IgD-negative memory B cell (primary cell): ENCODE measurements around the gene BICD1. TPM values are rescaled to one million over a fixed set of nuclear protein-coding genes. Genes with fewer than 3 reads are reported as not detected.
"Not testable (repeated sequence)": the region's sequence is repeated elsewhere in the genome, so short reads cannot be mapped to it uniquely, and the experiment has no call there.

Experiments
- H3K27ac Mint-ChIP-seq, 3 donors: one replicate each; pipeline ENCODE4 v1.8.0; 2020 to 2022; ENCODE audit warnings: mild to moderate bottlenecking in 3 of 3, mixed read lengths in 3 of 3, moderate library complexity in 1 of 3
- H3K27me3 Mint-ChIP-seq: one replicate; pipeline ENCODE4 v1.8.0; 2021; ENCODE audit warnings: mixed read lengths
- H3K36me3 Mint-ChIP-seq: one replicate; pipeline ENCODE4 v1.8.0; 2020; ENCODE audit warnings: mild to moderate bottlenecking, mixed read lengths
- H3K4me1 Mint-ChIP-seq, 3 donors: one replicate each; pipeline ENCODE4 v1.8.0; 2020 to 2022; ENCODE audit warnings: mixed read lengths in 3 of 3, mild to moderate bottlenecking in 1 of 3
- H3K4me3 Mint-ChIP-seq, 4 donors: one replicate each; pipeline ENCODE4 v1.8.0; 2020 to 2022; ENCODE audit warnings: mild to moderate bottlenecking in 4 of 4, mixed read lengths in 4 of 4, moderate library complexity in 3 of 4
- H3K9me3 Mint-ChIP-seq, 3 donors: one replicate each; pipeline ENCODE4 v1.8.0; 2020 to 2021; ENCODE audit warnings: mixed read lengths in 3 of 3, mild to moderate bottlenecking in 1 of 3
- polyA plus RNA-seq: library from polyadenylated mRNA; unstranded; fragments of 300-500 nt; fragmentation: Illumina TruSeq; gene quantifications from one replicate; pipeline ENCODE4 v1.2.3, GENCODE V29; 2021

The BICD1 gene
- polyA plus RNA-seq, 1 donor from 2014 or later, result 19.9 TPM

GRCh38 chr12:32211066-32211899, 104.6 kb downstream of the BICD1 start:
- Mint-ChIP-seq H3K27ac (peak overlapping the region in 1 of 3 donors; percentile 2), H3K4me1 (peaks cover 4 to 14% (median 6%) of the 10 kb centered on the region in 3 donors), H3K27me3 (no peaks in the 10 kb centered on the region), H3K9me3 (no peaks in the 10 kb centered on the region), H3K4me3 (no peak overlapping the region), H3K36me3 (peaks cover 4% of the 10 kb centered on the region)

DNA sequence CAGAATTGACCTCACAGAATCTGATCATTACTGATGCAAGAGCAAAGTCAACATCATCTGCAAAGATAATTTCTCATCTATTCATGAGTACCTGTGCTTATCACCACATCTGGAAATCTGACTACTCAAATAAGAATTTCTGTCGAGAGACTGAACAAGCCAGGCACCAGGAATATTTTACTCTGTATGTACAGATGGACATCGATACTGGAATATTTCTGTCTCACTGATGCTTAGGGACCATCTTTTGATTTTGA, 105.2 kb downstream of the BICD1 start:
- Mint-ChIP-seq H3K27ac (no peak overlapping the region), H3K27me3 (no peaks in the 10 kb centered on the region)

DNA sequence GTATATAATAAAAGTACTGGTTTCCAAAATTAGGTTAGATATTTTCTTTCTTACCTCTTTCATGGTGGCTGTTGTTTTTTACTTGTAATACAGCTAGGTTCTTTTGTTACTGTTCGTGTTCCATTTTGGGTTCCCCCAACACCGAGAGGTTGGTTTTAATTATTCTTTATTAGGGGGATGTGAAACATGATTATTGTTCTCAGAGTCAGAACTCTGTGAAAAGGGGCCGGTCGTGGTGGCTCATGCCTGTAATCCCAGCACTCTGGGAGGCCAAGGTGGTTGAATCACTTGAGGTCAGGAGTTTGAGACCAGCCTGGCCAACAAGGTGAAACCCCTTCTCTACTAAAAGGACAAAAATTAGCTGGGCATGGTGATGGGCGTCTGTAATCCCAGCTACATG, 108.1 kb downstream of the BICD1 start:
- Mint-ChIP-seq H3K27ac (no peak overlapping the region), H3K4me1 (peaks cover 11 to 19% (median 11%) of the 10 kb centered on the region in 3 donors), H3K36me3 (peaks cover 14% of the 10 kb centered on the region), H3K27me3 (no peaks in the 10 kb centered on the region), H3K9me3 (peaks cover 0 to 2% (median 0%) of the 10 kb centered on the region in 3 donors), H3K4me3 (no peak overlapping the region)

More for the DNA sequence above, 105.2 kb downstream of the BICD1 start:
- H3K4me1 Mint-ChIP-seq, result peaks cover 4 to 14% (median 6%) of the 10 kb centered on the region in 3 donors
- H3K9me3 Mint-ChIP-seq, result no peaks in the 10 kb centered on the region
- H3K36me3 Mint-ChIP-seq, result peaks cover 4% of the 10 kb centered on the region
- H3K4me3 Mint-ChIP-seq, result no peak overlapping the region

- Mint-ChIP-seq H3K4me1 (peaks cover 7 to 15% (median 11%) of the 10 kb centered on the region in 3 donors), H3K9me3 (peaks cover 0 to 2% (median 0%) of the 10 kb centered on the region in 3 donors), H3K4me3 (no peak overlapping the region), H3K36me3 (peaks cover 11% of the 10 kb centered on the region), H3K27me3 (no peaks in the 10 kb centered on the region), H3K27ac (no peak overlapping the region)
Measured at GRCh38 chr12:32217354-32218310, 111.0 kb downstream of the BICD1 start.

- no peaks in the 10 kb centered on the region for H3K27me3 Mint-ChIP-seq
- H3K9me3 Mint-ChIP-seq, result no peaks in the 10 kb centered on the region
- peak overlapping the region in 1 of 3 donors; percentile 46 for H3K27ac Mint-ChIP-seq
- no peak overlapping the region for H3K4me3 Mint-ChIP-seq
- peaks cover 12% of the 10 kb centered on the region for H3K36me3 Mint-ChIP-seq
- peaks cover 0 to 3% (median 0%) of the 10 kb centered on the region in 3 donors for H3K4me1 Mint-ChIP-seq
Measured at GRCh38 chr12:32223941-32224340, 117.3 kb downstream of the BICD1 start.

DNA sequence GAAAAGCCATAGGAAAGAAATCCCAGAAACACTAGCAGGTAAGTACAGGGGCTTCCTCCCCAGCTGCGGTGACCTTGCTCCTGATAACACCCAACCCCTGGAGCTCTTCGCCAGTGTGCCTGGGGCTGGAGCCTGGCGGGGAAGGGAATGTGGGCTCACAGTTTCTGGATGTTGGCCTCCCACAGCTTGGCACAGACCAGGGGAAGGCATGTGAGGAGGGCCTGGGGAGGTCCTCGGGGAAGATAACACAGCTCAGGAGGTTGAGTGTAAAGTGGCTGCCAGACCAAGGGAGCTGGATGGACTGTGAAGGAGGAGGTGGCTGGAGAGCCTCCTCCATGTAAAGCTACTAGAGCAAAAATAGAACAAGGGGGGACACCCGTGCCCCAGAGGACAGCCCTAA, 120.1 kb downstream of the BICD1 start:
- Mint-ChIP-seq H3K27me3 (no peaks in the 10 kb centered on the region), H3K27ac (peak overlapping the region in 1 of 3 donors; percentile 21), H3K36me3 (peaks cover 11% of the 10 kb centered on the region), H3K9me3 (no peaks in the 10 kb centered on the region), H3K4me3 (no peak overlapping the region), H3K4me1 (peaks cover 0 to 3% (median 2%) of the 10 kb centered on the region in 3 donors)

DNA sequence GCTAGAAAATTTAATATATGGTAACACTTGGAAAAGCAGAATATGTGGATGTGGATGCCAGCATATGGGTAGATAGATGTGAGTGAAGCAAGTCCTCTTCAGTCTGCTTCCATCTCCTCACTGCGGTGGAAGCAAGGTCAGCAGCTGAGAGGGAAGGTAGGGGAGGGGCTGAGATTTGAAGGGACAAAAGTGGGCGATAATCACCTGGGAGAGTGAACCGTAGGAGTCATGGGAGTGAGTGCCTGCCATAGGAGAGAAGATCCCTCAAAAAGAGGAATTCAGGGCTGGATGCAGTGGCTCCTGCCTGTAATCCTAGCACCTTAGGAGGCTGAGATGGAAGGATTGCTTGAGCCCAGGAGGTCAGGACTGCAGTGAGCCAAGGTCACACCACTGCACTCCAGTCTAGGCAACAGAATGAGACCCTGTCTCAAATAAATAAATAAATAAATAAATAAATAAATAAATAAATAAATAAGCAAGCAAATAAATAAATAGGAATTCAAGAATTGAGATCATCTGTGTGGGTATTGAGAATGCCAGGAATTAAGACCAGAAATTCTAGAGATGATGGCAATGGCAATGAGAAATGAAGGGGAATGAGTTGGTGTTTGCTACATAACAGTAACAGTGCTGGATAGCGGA, 123.4 kb downstream of the BICD1 start:
- no peak overlapping the region for H3K4me3 Mint-ChIP-seq
- H3K9me3 Mint-ChIP-seq, result no peaks in the 10 kb centered on the region
- H3K27me3 Mint-ChIP-seq, result no peaks in the 10 kb centered on the region
- no peak overlapping the region for H3K27ac Mint-ChIP-seq
- peaks cover 2% of the 10 kb centered on the region for H3K36me3 Mint-ChIP-seq
- H3K4me1 Mint-ChIP-seq, result peaks cover 0 to 3% (median 2%) of the 10 kb centered on the region in 3 donors

DNA sequence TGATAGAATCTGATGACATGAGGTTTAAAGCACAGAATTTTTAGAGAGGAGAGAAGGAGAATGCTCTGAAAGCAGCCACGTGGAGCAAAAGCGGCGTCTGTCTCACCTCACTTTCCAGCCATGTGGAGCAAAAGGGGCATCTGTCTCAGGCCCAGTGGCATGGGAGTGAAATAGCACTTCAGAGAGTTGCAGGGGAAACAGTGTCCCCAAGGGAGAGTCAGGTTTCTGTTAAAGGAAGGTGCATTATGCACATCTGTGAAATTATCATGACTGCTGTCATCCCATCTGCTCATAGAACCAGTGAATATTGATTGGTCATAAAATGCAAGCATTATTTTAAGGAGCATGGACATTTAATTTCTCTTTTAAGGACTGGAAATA, 124.0 kb downstream of the BICD1 start:
- peaks cover 2% of the 10 kb centered on the region for H3K36me3 Mint-ChIP-seq
- H3K27me3 Mint-ChIP-seq, result no peaks in the 10 kb centered on the region
- H3K4me3 Mint-ChIP-seq, result no peak overlapping the region
- H3K9me3 Mint-ChIP-seq, result no peaks in the 10 kb centered on the region
- peaks cover 0 to 3% (median 2%) of the 10 kb centered on the region in 3 donors for H3K4me1 Mint-ChIP-seq
- no peak overlapping the region for H3K27ac Mint-ChIP-seq

GRCh38 chr12:32231361-32231760, 124.7 kb downstream of the BICD1 start:
- H3K36me3 Mint-ChIP-seq, H3K4me3 Mint-ChIP-seq, H3K27me3 Mint-ChIP-seq, H3K4me1 Mint-ChIP-seq, H3K9me3 Mint-ChIP-seq: not testable (repeated sequence)
- H3K27ac Mint-ChIP-seq, result peak overlapping the region in 1 of 3 donors; percentile 67

GRCh38 chr12:32233568-32233967, 126.9 kb downstream of the BICD1 start:
- Mint-ChIP-seq H3K4me1 (peaks cover 0 to 3% (median 0%) of the 10 kb centered on the region in 3 donors), H3K9me3 (peaks cover 0 to 5% (median 5%) of the 10 kb centered on the region in 3 donors), H3K27ac (no peak overlapping the region), H3K4me3 (no peak overlapping the region), H3K36me3 (peaks cover 9% of the 10 kb centered on the region), H3K27me3 (no peaks in the 10 kb centered on the region)

GRCh38 chr12:32235251-32235650, 128.6 kb downstream of the BICD1 start:
- Mint-ChIP-seq H3K36me3 (peaks cover 9% of the 10 kb centered on the region), H3K9me3 (peaks cover 0 to 5% (median 5%) of the 10 kb centered on the region in 3 donors), H3K27me3 (no peaks in the 10 kb centered on the region), H3K4me3 (no peak overlapping the region), H3K27ac (no peak overlapping the region), H3K4me1 (peaks cover 0 to 3% (median 0%) of the 10 kb centered on the region in 3 donors)

DNA sequence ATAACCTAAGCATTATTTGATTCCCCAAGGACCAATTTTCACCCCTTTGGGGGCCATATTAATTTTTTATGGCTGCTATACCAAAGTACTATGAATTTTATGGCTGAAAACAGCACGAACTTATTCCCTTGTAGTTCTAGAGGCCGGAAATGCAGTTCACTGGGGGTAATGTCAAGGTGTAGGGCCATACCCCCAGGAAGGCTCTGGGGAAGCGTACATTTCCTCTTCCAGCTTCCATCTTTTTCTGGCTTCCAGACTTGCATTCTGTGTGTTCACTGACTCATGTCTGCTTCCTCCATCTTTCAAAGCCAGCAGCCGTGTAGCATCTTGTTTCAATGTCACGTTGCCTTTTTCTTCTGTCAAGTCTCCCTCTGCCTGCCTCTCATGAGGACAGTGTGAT, 133.5 kb downstream of the BICD1 start:
- Mint-ChIP-seq H3K9me3 (peaks cover 0 to 5% (median 5%) of the 10 kb centered on the region in 3 donors), H3K27me3 (no peaks in the 10 kb centered on the region), H3K4me1 (peaks cover 0 to 4% (median 1%) of the 10 kb centered on the region in 3 donors), H3K36me3 (peaks cover 10% of the 10 kb centered on the region), H3K4me3 (no peak overlapping the region), H3K27ac (no peak overlapping the region)

DNA sequence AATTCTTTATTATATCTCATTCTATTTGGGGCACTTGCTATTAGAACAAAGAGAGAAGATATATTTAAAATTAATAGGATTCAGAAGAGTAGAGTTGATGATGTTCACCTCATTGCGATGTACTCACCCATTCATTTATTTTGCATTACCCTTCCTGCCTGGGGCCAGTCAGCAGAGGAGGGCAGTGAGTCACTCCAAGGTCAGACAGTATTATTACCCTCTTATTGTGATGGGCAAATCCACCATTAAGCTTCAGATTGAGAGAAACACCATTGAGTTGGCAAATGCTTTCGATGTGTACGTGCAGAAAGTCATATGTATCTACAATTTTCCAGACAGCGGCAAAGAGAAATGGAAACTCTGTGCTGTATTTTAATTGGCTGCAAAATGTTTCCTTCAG, 134.2 kb downstream of the BICD1 start:
- Mint-ChIP-seq H3K4me1 (peaks cover 0 to 4% (median 1%) of the 10 kb centered on the region in 3 donors), H3K27ac (no peak overlapping the region), H3K4me3 (no peak overlapping the region), H3K36me3 (peaks cover 10% of the 10 kb centered on the region), H3K27me3 (no peaks in the 10 kb centered on the region), H3K9me3 (peaks cover 0 to 5% (median 5%) of the 10 kb centered on the region in 3 donors)

DNA sequence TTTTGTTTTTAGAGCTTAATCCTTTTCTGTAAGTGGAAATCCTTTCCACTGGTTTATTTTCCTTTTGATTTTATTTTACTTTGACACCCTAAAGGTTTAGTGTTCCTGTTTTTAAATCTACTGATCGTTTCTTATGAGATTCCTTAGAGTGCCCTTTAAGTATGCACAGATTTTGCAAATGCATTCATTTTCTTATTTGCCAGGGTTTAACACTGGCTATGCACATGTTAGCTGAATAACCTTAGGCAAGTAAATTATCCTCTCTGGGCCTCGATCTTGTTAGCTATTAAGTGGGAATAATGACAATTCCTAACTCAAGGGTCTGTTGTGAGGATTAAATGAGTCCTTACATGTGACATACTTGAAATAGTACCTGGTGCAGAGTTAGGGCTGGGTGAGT, 136.0 kb downstream of the BICD1 start:
- Mint-ChIP-seq H3K27me3 (no peaks in the 10 kb centered on the region), H3K4me3 (no peak overlapping the region), H3K9me3 (no peaks in the 10 kb centered on the region), H3K36me3 (peaks cover 9% of the 10 kb centered on the region), H3K27ac (no peak overlapping the region), H3K4me1 (peaks cover 0 to 4% (median 0%) of the 10 kb centered on the region in 3 donors)
